K562 (cell line): ENCODE measurements around the gene CMTM4. TPM values are rescaled to one million over a fixed set of nuclear protein-coding genes. Genes with fewer than 3 reads are reported as not detected.
A peak's percentile ranks its signal among the peaks of the same experiment; 100 is the strongest.

Experiments used
- ATAC-seq: fragments of 200-7000 bp; cut with Tn5 transposase; 3 replicates; pipeline ENCODE4 v1.9.1; 2020; ENCODE audit warnings: moderate library complexity
- BruUV-seq: library from RNA; stranded (reverse); fragments of 400-500 nt; replicated peaks from 2 replicates; lab custom pipeline; 2021; lab: Mats Ljungman, UMichigan
- CTCF ChIA-PET: fragments of 300-600 bp; formaldehyde crosslinking; extraction: SDS; loops from one replicate; lab custom pipeline; 2021; ENCODE audit warnings: low intra/inter-chr PET ratio; lab: Yijun Ruan, JAX
- POLR2A ChIA-PET: fragments of 300-600, 350-650 bp; sonication (Branson Sonifier 250); formaldehyde crosslinking; extraction: SDS; loops from one replicate; lab custom pipeline; 2021; ENCODE audit warnings: antibody characterized with exemption, inconsistent platforms; lab: Yijun Ruan, JAX
- DNase-seq, 4 experiments: peaks; one replicate each; pipeline versions ENCODE4 v3.0.0 to v3.0.0-alpha.2; 2011 to 2018; ENCODE audit warnings: low spot score in 3 of 4, mixed read lengths in 3 of 4; ENCODE audit errors: extremely low read depth in 1 of 4
- FAIRE-seq: peaks from 2 replicates; lab custom pipeline; 2011; peaks lifted over from hg19 to GRCh38; lab: Jason Lieb, UNC
- H2AFZ ChIP-seq: 2 replicates; pipeline ENCODE4 v1.6.0; 2011; ENCODE audit warnings: low read depth, low read length, control low read depth, inconsistent platforms
- H3K27ac ChIP-seq: fragments of 200-600 bp; 3 replicates; pipeline ENCODE4 v1.8.0; 2011; ENCODE audit warnings: low read depth, mild to moderate bottlenecking, control low read depth, inconsistent platforms, low read length, moderate library complexity, mixed read lengths; ENCODE audit errors: extremely low read depth
- H3K27me3 ChIP-seq, 2 experiments: fragments of 300-600 bp in 1 of 2; 2 replicates in 1 of 2; 3 replicates in 1 of 2; pipeline versions ENCODE4 v1.6.0 to v1.8.0; 2011; ENCODE audit warnings: inconsistent platforms in 2 of 2, low read length in 2 of 2, mild to moderate bottlenecking in 1 of 2, mixed read lengths in 1 of 2, moderate library complexity in 1 of 2; ENCODE audit not compliant: control insufficient read depth in 2 of 2, insufficient read depth in 2 of 2
- H3K36me3 ChIP-seq: fragments of 300-600 bp; 3 replicates; pipeline ENCODE4 v1.8.0; 2011; ENCODE audit warnings: mild to moderate bottlenecking, low read length, inconsistent platforms; ENCODE audit not compliant: control insufficient read depth, insufficient read depth
- H3K4me1 ChIP-seq, 2 experiments: fragments of 200-600 bp in 1 of 2; replicated peaks in 1 of 2; 2 replicates in 1 of 2; 3 replicates in 1 of 2; pipeline versions ENCODE4 v1.5.1 to v1.8.0; 2011; ENCODE audit warnings: inconsistent platforms in 2 of 2, low read length in 2 of 2, mild to moderate bottlenecking in 1 of 2, mixed read lengths in 1 of 2, moderate library complexity in 1 of 2; ENCODE audit not compliant: control insufficient read depth in 2 of 2, insufficient read depth in 2 of 2
- H3K4me2 ChIP-seq: 2 replicates; pipeline ENCODE4 v1.6.1; 2011; ENCODE audit warnings: low read length, control low read depth, inconsistent platforms, mixed read lengths; ENCODE audit not compliant: insufficient read depth
- H3K4me3 ChIP-seq: fragments of 200-600 bp; sonication (generic), shearing (Covaris generic); 2 replicates; pipeline ENCODE4 v1.5.1; 2016; ENCODE audit warnings: control low read depth, inconsistent platforms
- H3K79me2 ChIP-seq: fragments of 200-600 bp; 3 replicates; pipeline ENCODE4 v1.8.0; 2011; ENCODE audit warnings: low read length, inconsistent platforms; ENCODE audit not compliant: control insufficient read depth, insufficient read depth
- H3K9ac ChIP-seq, 2 experiments: 2 replicates each; pipeline versions ENCODE4 v1.6.0 to v1.6.1; 2011; ENCODE audit warnings: low read depth in 2 of 2, low read length in 2 of 2, control low read depth in 1 of 2, inconsistent platforms in 1 of 2, mild to moderate bottlenecking in 1 of 2, mixed read lengths in 1 of 2; ENCODE audit not compliant: insufficient read depth in 1 of 2
- H3K9me1 ChIP-seq: one replicate; pipeline ENCODE4 v1.6.0; 2011; ENCODE audit warnings: inconsistent platforms, mild to moderate bottlenecking, low read length, moderate library complexity; ENCODE audit not compliant: control insufficient read depth, insufficient read depth
- H3K9me3 ChIP-seq: replicated peaks from 2 replicates; pipeline ENCODE4 v1.5.1; 2011; ENCODE audit warnings: low read depth, low read length, inconsistent platforms; ENCODE audit not compliant: control insufficient read depth, insufficient read depth
- H4K20me1 ChIP-seq: replicated peaks from 2 replicates; pipeline ENCODE4 v1.6.1; 2011; ENCODE audit warnings: low read length, inconsistent platforms, mixed read lengths; ENCODE audit not compliant: control insufficient read depth, insufficient read depth
- CBX8 ChIP-seq: fragments of 200-600 bp; sonication (generic); IDR thresholded peaks from 2 replicates; pipeline ENCODE4 v1.6.1; 2012; ENCODE audit warnings: borderline replicate concordance, mixed run types, low read depth, mild to moderate bottlenecking, moderate library complexity, mixed read lengths, low read length, control low read depth, inconsistent platforms; ENCODE audit not compliant: poor library complexity, severe bottlenecking; ENCODE audit errors: extremely low read depth
- IFI16 ChIP-seq: fragments of 250-450 bp; sonication (Bioruptor Pico); IDR thresholded peaks from 2 replicates; pipeline ENCODE4 v2.1.2; 2022; ENCODE audit warnings: mild to moderate bottlenecking, inconsistent platforms
- MAFG ChIP-seq: fragments of 450-650 bp; conservative IDR thresholded peaks from 2 replicates; pipeline ENCODE4 v1.6.1; 2016; ENCODE audit warnings: missing genetic modification characterization, missing compliant biosample characterization
- MAZ ChIP-seq, 2 experiments: fragments of 450-650 bp in 1 of 2; sonication (generic) in 1 of 2; formaldehyde crosslinking; IDR thresholded peaks in 1 of 2; conservative IDR thresholded peaks in 1 of 2; 2 replicates each; pipeline versions ENCODE4 v1.4.0 to v1.5.0; 2020; ENCODE audit warnings: mild to moderate bottlenecking in 1 of 2, missing genetic modification reagents in 1 of 2
- MTF1 ChIP-seq: fragments of 250-450 bp; sonication (Bioruptor Pico); IDR thresholded peaks from 2 replicates; pipeline ENCODE4 v1.9.0; 2021; ENCODE audit warnings: moderate library complexity, mild to moderate bottlenecking, inconsistent platforms, borderline replicate concordance
- RFX1 ChIP-seq: fragments of 450-650 bp; IDR thresholded peaks from 2 replicates; pipeline ENCODE4 v1.6.1; 2016; ENCODE audit warnings: mild to moderate bottlenecking, moderate library complexity
- SREBF2 ChIP-seq: sonication (generic); formaldehyde crosslinking; IDR thresholded peaks from 2 replicates; pipeline ENCODE4 v1.4.0; 2020; ENCODE audit warnings: mild to moderate bottlenecking, missing genetic modification reagents
- WGBS: fragments of 100-300 bp; shearing (Covaris generic); methylation state at CpG from one replicate; pipeline ENCODE4 v1.1.6; 2016; ENCODE audit warnings: low coverage, mixed read lengths; ENCODE audit not compliant: insufficient coverage; ENCODE audit errors: missing lambda C conversion rate; 5-methylcytosine and 5-hydroxymethylcytosine counted together
- in situ Hi-C: fragments of 300-500 bp; cut with MboI; formaldehyde crosslinking; loops from 4 replicates; pipeline ENCODE4 v1.15.0; 2018; ENCODE audit warnings: inconsistent platforms, mixed read lengths
- intact Hi-C: fragments of 100-400 bp; cut with micrococcal nuclease; formaldehyde crosslinking; loops from 2 replicates; pipeline ENCODE4 v1.14.2; 2022
- polyA plus RNA-seq, 8 experiments: library from polyadenylated mRNA; depleted of rRNA in 4 of 8; stranded (reverse) in 5 of 8; unstranded in 3 of 8; fragments of >200 nt; fragmentation: Nextera tagmentation in 2 of 8; fragmentation: Illumina TruSeq in 1 of 8; extraction: Ambion mirVana in 2 of 8; extraction: Trizol in 1 of 8; gene quantifications; 2 replicates each; pipeline versions ENCODE4 v1.2.1 to v1.2.3, GENCODE V29; 2011 to 2014; ENCODE audit warnings: inconsistent platforms in 1 of 8, missing spikeins in 1 of 8
- total RNA-seq, 7 experiments: library from RNA; depleted of rRNA in 6 of 7; stranded (reverse); fragments of >200 nt in 6 of 7; fragmentation: Illumina TruSeq in 2 of 7; extraction: Trizol in 2 of 7; gene quantifications; 2 replicates each; pipeline versions ENCODE4 v1.2.1 to v1.2.3, GENCODE V29; 2011 to 2021; ENCODE audit warnings: low replicate concordance in 1 of 7
- TF ChIP-seq, protein P1 (sequence below): fragments of 450-650 bp; IDR thresholded peaks from one replicate; pipeline ENCODE4 v1.6.1; 2018; ENCODE audit warnings: mild to moderate bottlenecking, moderate library complexity; ENCODE audit not compliant: partially characterized antibody

Gene CMTM4
- total and polyA plus RNA-seq, 9 of the 15 experiments (the other 6 are each of a cell fraction or from before 2014, with no cell fraction given), result 2.0 to 21.3 (median 12.5) TPM

- TF ChIP-seq, protein P1, sequence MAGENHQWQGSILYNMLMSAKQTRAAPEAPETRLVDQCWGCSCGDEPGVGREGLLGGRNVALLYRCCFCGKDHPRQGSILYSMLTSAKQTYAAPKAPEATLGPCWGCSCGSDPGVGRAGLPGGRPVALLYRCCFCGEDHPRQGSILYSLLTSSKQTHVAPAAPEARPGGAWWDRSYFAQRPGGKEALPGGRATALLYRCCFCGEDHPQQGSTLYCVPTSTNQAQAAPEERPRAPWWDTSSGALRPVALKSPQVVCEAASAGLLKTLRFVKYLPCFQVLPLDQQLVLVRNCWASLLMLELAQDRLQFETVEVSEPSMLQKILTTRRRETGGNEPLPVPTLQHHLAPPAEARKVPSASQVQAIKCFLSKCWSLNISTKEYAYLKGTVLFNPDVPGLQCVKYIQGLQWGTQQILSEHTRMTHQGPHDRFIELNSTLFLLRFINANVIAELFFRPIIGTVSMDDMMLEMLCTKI, result no peak
- no peak for TF ChIP-seq MTF1
- no peak for TF ChIP-seq RFX1
- no peak for TF ChIP-seq SREBF2
- 0 out of 2 replicates have a peak, but pooled peaks have one; percentile 8 for TF ChIP-seq MAFG (tag)
- TF ChIP-seq MAZ (CRISPR knock-in tag; conservative IDR thresholded peaks at IDR 0.05 in 1 of 2, IDR thresholded peaks at IDR 0.05 in 1 of 2), result no peak
- no peak for TF ChIP-seq IFI16 (CRISPR knock-in tag)
- no peak for TF ChIP-seq CBX8
- Histone ChIP-seq H3K9ac (no peak overlapping the region), H3K4me2 (no peak overlapping the region), H2AFZ (no peak overlapping the region), H4K20me1 (no peaks in the 10 kb centered on the region), H3K27ac (no peak overlapping the region), H3K27me3 (peaks cover 0 to 3% of the 10 kb centered on the region in 2 experiments; a peak in 1 of 5 replicates), H3K36me3 (no peaks in the 10 kb centered on the region), H3K4me3 (no peak overlapping the region), H3K9me1 (no peaks in the 10 kb centered on the region), H3K79me2 (no peaks in the 10 kb centered on the region), H3K4me1 (no peaks in the 10 kb centered on the region; a peak in 1 of 5 replicates), H3K9me3 (no peaks in the 10 kb centered on the region)
- FAIRE-seq (peak; percentile 51), DNase-seq (no peak), ATAC-seq (no peak)
- CTCF ChIA-PET, result interaction anchor here (1.5 to 3.5 kb wide), 2 partner anchors 79 to 184 kb away, joined by 7 to 22 read pairs; no protein-coding TSS in a partner anchor
- 32% methylated on average over 8 of the region's 8 CpGs for WGBS
- intact Hi-C loops, result no loop called here
- in situ Hi-C loops, result loop anchor here (5.0 kb wide), 1 partner anchor 183 kb away; no protein-coding TSS in a partner anchor
- BruUV-seq, result no TSS peak
- POLR2A ChIA-PET, result interaction anchor here (0.7 to 0.9 kb wide), 2 partner anchors 41 to 183 kb away, joined by 3 to 5 read pairs; partner anchors contain the start of gene TK2
Measured at GRCh38 chr16:66590322-66590721, 106.2 kb downstream of the CMTM4 start.
